Ramos (cell line): ENCODE data around the gene FERD3L.

Source experiments
- in situ Hi-C: fragments of 300-500 bp; cut with MboI; formaldehyde crosslinking; loops from one replicate; pipeline ENCODE4 v1.14.3; 2022; ENCODE audit warnings: low sequenced_read_pairs; ENCODE audit not compliant: unreplicated experiment

Gene FERD3L

DNA sequence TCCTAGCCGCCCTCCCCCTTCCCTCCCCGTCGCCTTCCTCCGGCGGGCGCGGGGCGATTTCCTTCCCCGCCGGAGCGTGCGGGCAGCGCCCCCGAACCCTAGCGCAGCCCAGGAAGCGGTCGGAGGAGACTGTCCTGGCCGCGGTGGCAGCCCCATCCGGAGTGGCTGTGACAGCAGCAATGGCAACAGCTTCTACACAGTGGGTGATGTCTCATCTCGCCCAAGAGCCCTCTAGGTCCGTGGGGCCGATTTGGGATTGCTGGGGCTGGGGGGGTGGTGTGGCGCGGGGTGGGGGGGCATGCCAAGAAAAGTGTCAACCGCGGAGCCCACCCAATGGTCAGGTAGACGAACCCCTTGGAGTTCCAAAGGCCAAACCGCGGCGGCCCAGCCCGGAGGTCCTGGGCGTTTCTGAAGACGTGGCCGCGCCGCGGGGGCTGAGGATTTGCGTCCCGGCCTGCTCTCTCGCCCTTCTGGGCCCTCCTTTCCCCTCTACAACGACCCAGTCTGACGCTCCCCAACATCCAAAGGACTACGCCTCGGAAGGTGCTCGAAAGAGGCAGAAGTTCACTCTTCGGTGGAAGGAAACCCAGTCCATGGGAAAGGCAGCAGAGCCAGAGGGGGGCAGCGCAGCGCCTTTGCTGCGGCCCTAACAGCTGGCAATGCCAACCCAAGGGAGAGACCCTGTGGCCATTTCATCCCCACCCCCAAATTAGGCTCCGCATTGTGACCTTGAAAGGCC is 27.2 kb downstream of the FERD3L start:
- in situ Hi-C loops, result no loop called here

DNA sequence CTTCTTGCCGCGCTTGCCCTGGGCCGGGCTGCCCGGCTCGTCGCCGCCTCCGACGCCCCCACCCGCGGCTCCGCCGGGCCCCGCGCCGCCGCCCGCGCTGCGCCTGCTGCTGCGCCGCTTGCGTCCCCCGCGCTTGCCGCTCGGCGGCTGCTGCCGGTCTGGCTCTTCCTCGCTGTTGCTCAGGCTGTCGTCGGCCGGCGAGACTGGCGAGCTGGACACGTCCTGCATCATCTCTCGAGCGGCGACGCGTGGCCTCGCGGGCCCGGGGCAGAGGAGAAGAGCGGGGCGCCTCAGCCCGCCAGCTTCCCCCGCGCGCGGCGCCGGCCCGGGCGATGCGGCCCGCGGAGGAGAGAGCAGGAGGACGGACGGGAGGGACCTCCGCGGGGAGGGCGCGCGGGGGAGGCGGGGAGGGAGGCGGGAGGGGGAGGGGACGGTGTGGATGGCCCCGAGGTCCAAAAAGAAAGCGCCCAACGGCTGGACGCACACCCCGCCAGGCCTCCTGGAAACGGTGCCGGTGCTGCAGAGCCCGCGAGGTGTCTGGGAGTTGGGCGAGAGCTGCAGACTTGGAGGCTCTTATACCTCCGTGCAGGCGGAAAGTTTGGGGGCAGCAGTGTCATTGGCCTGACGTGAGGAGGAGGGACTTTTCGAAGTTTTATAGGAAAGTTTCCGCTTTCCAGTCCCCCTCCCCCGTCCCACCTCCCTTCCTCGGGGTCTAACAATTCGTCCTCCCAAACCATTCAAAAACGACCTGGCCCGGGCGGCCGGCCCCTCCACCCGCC is 27.9 kb downstream of the FERD3L start, which contains the start of gene TWIST1:
Gene TWIST1, minus strand, starts transcription at position 546 of the 779 bp plus-strand sequence. Its CDS starts 315 bp downstream, at position 231.
- in situ Hi-C loops, result no loop called here

- in situ Hi-C loops, result no loop called here
These were observed 28.8 kb downstream of the FERD3L start for GRCh38 chr7:19116121-19117090.

DNA sequence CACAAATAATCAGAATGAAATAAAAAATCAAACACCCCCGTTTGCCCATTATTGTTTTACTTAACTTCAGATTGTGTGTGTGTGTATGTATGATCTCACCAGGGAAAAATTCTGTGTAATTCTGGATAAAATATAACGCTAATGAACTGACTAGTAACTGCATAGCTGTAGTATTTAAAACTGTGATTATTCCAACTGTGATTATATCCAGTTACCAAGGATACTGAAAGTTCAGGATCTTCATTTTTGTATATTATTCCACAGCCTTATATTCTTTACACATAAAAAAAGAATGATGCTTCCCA is 30.7 kb downstream of the FERD3L start:
- in situ Hi-C loops, result no loop called here

DNA sequence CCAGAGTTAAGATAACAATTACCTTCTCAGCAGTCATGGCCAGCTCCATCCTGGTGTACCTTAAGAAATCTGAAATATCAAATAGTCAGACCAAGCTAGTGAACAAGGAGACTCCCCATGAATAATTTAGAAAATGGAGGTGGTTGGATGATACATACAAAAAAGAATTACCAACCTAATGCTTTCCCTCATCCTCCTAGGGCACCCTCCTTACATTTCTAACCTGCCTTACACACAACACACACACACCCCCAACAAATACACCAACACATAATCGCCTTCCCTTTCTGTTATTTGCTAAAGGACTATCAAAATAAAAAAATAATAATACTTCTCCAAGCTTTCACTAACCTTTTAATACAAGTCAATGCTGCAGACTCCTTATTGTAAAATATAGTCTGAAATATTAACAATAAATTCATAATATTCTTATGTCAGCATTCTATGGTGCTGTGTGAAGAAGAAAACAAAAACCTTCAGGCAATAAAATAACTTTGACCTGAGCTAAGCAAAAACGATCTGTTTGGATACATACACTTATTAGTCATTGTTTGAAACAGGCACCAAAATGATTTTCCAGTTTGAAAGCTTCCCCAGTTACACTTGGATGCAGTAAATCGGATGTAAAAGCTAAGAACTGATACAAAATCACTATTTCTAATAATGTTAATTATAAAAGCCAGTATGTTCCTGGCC is 31.2 kb downstream of the FERD3L start:
- in situ Hi-C loops, result no loop called here

DNA sequence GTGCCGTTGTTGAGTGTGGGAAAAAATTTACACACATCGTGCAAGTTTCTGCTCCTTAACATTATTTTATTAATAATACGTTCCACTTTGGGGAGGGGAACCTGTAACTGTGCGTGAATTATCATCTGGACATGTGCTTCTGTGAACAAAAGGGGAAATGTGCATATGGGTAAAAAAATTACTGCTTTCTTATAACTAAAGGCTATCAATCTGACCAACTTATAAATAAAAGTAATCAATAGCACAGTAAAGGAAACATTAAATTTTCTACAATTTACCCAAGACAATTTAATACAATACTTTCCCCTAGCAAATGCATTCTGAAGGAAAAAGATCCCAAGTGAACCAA is 32.2 kb downstream of the FERD3L start:
- in situ Hi-C loops, result no loop called here

GRCh38 chr7:19112274-19113001 is 32.8 kb downstream of the FERD3L start:
- in situ Hi-C loops, result no loop called here

DNA sequence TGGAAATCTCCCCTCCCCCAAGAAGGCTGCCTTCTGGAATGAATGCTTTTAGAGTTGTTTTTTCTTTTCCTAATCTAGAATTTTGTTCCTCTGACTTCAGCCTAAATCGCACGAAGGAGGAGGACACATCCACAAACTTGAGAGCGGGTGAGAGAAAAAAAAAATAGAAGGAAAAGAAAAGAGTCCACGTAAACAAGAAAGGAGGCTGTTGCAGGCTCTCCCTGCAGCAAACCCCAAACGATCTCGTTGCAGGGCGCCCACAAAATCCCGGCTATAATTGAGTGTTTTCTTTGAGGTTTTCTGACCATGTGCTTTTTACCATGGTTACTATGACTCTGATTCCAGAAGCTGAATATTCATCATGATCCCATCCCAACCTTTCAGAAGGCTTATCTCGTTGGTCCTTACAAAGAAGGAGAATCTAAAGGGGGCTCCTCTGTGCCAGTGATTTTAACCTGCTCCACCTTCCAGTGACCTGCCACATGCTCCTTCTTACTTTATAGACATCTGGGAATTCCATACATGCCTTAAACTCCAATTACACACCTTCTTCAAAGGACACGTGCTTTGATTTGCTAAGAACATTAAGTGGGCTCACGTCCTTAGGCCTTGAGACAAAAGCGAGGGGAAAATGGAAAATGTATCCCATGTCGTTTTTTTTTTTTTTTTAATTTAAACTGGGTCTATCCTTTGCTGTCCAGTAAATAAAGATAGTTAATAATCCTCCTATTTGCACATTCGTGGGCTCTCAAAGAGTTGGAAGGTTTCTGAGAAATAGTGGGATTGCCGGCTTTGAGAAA is 33.5 kb downstream of the FERD3L start:
- in situ Hi-C loops, result no loop called here

- in situ Hi-C loops, result no loop called here
These were observed 34.4 kb downstream of the FERD3L start for GRCh38 chr7:19110776-19111175.

GRCh38 chr7:19110026-19110730 is 35.0 kb downstream of the FERD3L start:
- in situ Hi-C loops, result no loop called here

DNA sequence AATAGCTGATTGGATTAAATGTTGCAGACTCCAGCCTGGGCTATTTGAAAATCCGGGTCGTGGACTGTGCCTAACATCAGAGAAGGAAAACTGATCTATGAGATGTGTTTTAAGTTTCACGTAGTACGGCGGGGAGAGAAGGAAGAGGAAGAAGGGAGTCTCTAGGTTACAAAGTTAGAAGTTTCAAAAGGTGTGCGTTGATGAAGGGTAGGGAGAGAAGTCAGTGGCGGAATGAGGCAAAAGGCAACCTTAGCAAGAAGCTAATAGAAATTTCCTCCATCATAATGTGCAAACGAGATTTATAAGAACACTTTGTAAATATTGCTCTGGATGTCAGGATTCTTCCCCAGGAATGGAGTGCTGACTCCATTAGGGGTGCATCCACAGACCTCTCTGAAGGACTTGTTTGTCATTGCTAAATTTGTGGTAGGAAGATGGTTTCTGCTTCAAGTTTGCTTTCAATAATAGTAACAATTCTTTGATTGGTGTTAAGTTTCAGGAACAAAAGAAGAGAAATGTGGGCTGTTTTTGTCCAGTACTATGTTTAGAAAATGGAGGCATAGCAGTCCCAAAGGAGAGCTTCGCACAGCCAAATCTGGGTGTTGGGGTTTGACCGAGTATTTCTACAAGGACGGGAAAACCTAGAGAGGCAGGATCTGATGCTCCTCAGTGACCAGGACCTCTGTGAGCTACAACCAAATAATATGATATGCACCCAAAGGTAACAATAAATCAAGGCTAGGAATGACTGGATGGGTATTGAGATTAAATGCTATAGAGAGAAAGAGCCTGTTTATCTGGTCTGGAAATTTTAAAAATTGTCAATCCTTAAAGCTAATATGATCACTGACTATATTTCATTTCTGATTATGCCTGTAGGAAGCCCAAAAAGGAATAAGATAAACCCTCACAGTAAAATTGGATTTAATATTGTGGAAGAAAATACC is 35.9 kb downstream of the FERD3L start:
- in situ Hi-C loops, result no loop called here

GRCh38 chr7:19107356-19108146 is 37.7 kb downstream of the FERD3L start:
- in situ Hi-C loops, result no loop called here

DNA sequence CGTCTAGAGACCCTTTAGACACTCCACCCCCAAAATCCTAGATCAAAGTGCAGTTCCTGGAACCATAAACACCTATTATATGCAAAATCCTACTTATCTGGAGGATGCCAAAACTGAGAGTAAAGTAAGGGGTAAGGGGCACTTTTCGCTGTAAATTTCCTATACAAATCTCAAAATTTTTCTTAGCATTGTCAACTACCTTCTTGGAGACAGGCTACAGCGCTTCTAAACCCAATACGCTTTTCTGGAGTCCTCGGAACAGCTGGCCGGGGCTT is 38.2 kb downstream of the FERD3L start:
- in situ Hi-C loops, result no loop called here

- in situ Hi-C loops, result no loop called here
These were observed 38.8 kb downstream of the FERD3L start for GRCh38 chr7:19106241-19107080.

GRCh38 chr7:19105546-19105945 is 39.7 kb downstream of the FERD3L start:
- in situ Hi-C loops, result no loop called here

DNA sequence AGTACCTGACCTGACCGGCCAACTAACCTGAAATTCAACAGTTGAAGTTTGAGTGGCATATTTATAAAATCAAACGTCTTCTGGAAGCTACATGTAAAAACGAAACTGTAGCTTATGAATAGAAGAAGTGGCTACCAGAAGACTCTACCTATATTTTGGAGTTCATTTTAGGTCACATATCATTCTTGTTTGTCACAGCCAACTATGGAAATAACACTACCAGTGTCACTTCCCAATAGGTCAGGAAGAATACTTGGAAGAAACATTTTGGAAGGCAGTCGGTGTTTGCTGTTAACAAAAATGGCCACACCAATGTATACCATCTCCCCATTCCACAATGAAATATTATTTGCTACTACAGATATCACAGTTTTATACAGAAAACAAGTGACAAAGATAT is 40.4 kb downstream of the FERD3L start:
- in situ Hi-C loops, result no loop called here
